OCI-LY3 (cell line): ENCODE results near the gene MYO5A.

Source experiments
- H2AFZ ChIP-seq: fragments of 200-600, 300-600 bp; shearing (Covaris generic); 2 replicates; pipeline ENCODE4 v1.6.0; 2014; ENCODE audit warnings: antibody characterized with exemption, low read depth, low read length
- H3K27ac ChIP-seq: fragments of 200-600, 300-600 bp; sonication (generic); 2 replicates; pipeline ENCODE4 v1.5.1; 2014; ENCODE audit warnings: mild to moderate bottlenecking, low read length, moderate library complexity, mixed read lengths
- H3K27me3 ChIP-seq: fragments of 200-600, 300-600 bp; sonication (generic); 2 replicates; pipeline ENCODE4 v1.6.1; 2014; ENCODE audit warnings: low read depth, low read length, mixed read lengths
- H3K36me3 ChIP-seq: fragments of 200-600, 300-600 bp; sonication (generic); replicated peaks from 2 replicates; pipeline ENCODE3; 2014; ENCODE audit warnings: low read depth, low read length, mixed read lengths
- H3K4me1 ChIP-seq: fragments of 300-600, 200-600 bp; sonication (generic); 2 replicates; pipeline ENCODE4 v1.6.1; 2014; ENCODE audit warnings: low read length, mixed read lengths
- H3K4me2 ChIP-seq: fragments of 200-600, 300-600 bp; sonication (generic); 2 replicates; pipeline ENCODE4 v1.6.1; 2014; ENCODE audit warnings: low read length, mixed read lengths
- H3K4me3 ChIP-seq: fragments of 300-600, 200-600 bp; sonication (generic); 2 replicates; pipeline ENCODE4 v1.5.1; 2014; ENCODE audit warnings: antibody characterized with exemption, mild to moderate bottlenecking, low read length, moderate library complexity
- H3K79me2 ChIP-seq: fragments of 300-600, 200-600 bp; shearing (Covaris generic); 2 replicates; pipeline ENCODE4 v1.6.1; 2014; ENCODE audit warnings: mild to moderate bottlenecking, low read length, mixed read lengths
- H3K9ac ChIP-seq: fragments of 300-600, 200-600 bp; shearing (Covaris generic); 2 replicates; pipeline ENCODE4 v1.6.0; 2014; ENCODE audit warnings: mild to moderate bottlenecking, low read length, moderate library complexity
- H3K9me3 ChIP-seq: fragments of 200-600, 300-600 bp; shearing (Covaris generic); 2 replicates; pipeline ENCODE4 v1.6.1; 2014; ENCODE audit warnings: low read length, mixed read lengths; ENCODE audit not compliant: insufficient read depth
- H4K20me1 ChIP-seq: fragments of 200-600, 300-600 bp; sonication (generic); 2 replicates; pipeline ENCODE4 v1.6.1; 2016; ENCODE audit warnings: low read length, mixed read lengths; ENCODE audit not compliant: insufficient read depth
- EZH2phosphoT487 ChIP-seq: fragments of 200-600 bp; shearing (Covaris generic); IDR thresholded peaks from 2 replicates; pipeline ENCODE4 v1.6.1; 2018; ENCODE audit warnings: antibody characterized with exemption, mixed run types, low read depth
- TF ChIP-seq, protein P1 (sequence below): fragments of 200-600, 300-600 bp; sonication (generic); IDR thresholded peaks from 2 replicates; pipeline ENCODE4 v1.5.1; 2014; ENCODE audit warnings: antibody characterized with exemption, low read length, low read depth

MYO5A gene

DNA sequence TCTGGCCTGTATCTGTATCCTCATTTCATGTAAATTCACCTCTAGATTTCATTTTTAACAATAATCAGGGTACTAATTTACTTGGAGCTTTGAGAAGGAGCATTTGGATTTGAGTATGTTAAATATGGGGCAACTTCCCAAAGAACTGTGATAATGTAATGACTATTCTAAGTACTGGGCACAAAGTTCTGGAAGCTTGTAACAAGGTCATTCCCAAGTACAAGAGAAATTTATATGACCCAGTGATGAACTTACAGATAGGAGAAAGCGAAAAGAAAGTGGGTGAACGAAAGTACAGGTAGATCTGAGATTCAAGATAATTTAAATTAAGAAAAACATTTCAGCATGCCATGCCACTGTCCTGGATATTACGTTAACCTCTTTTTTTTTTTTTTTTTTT is 93.8 kb downstream of the MYO5A start:
- no peaks in the 10 kb centered on the region for H3K27me3 ChIP-seq
- no peak overlapping the region for H3K4me2 ChIP-seq
- no peak overlapping the region for H3K27ac ChIP-seq
- H3K79me2 ChIP-seq: peaks cover 48% of the 10 kb centered on the region
- peaks cover 11% of the 10 kb centered on the region for H3K36me3 ChIP-seq
- H3K4me1 ChIP-seq: no peaks in the 10 kb centered on the region
- TF ChIP-seq, protein P1, sequence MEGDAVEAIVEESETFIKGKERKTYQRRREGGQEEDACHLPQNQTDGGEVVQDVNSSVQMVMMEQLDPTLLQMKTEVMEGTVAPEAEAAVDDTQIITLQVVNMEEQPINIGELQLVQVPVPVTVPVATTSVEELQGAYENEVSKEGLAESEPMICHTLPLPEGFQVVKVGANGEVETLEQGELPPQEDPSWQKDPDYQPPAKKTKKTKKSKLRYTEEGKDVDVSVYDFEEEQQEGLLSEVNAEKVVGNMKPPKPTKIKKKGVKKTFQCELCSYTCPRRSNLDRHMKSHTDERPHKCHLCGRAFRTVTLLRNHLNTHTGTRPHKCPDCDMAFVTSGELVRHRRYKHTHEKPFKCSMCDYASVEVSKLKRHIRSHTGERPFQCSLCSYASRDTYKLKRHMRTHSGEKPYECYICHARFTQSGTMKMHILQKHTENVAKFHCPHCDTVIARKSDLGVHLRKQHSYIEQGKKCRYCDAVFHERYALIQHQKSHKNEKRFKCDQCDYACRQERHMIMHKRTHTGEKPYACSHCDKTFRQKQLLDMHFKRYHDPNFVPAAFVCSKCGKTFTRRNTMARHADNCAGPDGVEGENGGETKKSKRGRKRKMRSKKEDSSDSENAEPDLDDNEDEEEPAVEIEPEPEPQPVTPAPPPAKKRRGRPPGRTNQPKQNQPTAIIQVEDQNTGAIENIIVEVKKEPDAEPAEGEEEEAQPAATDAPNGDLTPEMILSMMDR: no peak
- TF ChIP-seq EZH2phosphoT487: no peak
- no peak overlapping the region for H3K9ac ChIP-seq
- H4K20me1 ChIP-seq: peaks cover 10% of the 10 kb centered on the region
- no peak overlapping the region for H2AFZ ChIP-seq
- no peak overlapping the region for H3K4me3 ChIP-seq
- no peaks in the 10 kb centered on the region for H3K9me3 ChIP-seq

DNA sequence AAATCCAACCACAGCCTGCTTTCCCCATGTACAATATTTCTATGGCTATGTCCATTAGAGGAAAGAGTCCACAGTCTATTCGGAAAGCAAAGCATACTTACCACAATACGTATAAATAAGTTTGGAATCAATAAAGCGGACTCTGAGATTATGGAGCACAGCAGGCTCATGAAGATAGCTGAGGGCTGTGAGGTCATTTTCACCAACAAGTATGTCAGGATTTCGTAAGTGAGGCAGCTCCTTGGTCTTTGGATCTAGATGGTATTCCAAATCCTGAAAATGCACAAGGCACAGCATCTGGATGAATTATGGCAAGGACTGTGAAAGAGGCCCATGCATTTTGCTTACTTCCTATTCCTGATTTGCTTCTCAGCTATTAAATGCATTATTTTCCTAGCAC is 100.4 kb downstream of the MYO5A start:
- Histone ChIP-seq H2AFZ (no peak overlapping the region), H3K79me2 (no peaks in the 10 kb centered on the region), H3K36me3 (peaks cover 18% of the 10 kb centered on the region), H3K4me3 (no peak overlapping the region), H3K9ac (no peak overlapping the region), H3K9me3 (no peaks in the 10 kb centered on the region), H3K27me3 (no peaks in the 10 kb centered on the region), H3K4me2 (no peak overlapping the region), H3K27ac (no peak overlapping the region), H4K20me1 (no peaks in the 10 kb centered on the region), H3K4me1 (peaks cover 4% of the 10 kb centered on the region)
- no peak for TF ChIP-seq EZH2phosphoT487
- TF ChIP-seq, protein P1: no peak

DNA sequence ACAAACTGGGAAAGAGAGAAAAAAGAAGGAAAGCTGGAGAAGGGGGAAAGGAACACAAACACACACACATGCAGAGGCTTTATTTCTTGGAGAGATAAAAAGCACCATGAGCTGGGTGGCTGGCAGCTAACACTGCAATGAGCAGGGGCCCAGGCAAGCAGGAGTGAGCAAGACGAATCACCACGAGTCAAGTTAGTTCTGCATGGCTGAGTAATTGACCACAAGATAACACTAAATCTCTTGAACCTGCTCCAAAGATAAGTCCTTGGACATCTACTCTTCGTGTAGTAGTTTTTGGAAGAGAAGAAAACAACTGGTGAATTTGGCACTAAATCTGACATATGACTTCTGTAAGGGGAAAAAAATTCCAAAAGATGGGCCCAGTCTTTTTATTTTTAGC is 100.9 kb downstream of the MYO5A start:
- TF ChIP-seq EZH2phosphoT487: no peak
- TF ChIP-seq, protein P1: no peak
- H3K9ac ChIP-seq: no peak overlapping the region
- H3K79me2 ChIP-seq: no peaks in the 10 kb centered on the region
- peaks cover 4% of the 10 kb centered on the region for H3K4me1 ChIP-seq
- no peaks in the 10 kb centered on the region for H3K9me3 ChIP-seq
- no peak overlapping the region for H2AFZ ChIP-seq
- H3K27me3 ChIP-seq: no peaks in the 10 kb centered on the region
- H3K4me3 ChIP-seq: no peak overlapping the region
- H3K36me3 ChIP-seq: peaks cover 20% of the 10 kb centered on the region
- H4K20me1 ChIP-seq: no peaks in the 10 kb centered on the region
- no peak overlapping the region for H3K27ac ChIP-seq
- H3K4me2 ChIP-seq: no peak overlapping the region

DNA sequence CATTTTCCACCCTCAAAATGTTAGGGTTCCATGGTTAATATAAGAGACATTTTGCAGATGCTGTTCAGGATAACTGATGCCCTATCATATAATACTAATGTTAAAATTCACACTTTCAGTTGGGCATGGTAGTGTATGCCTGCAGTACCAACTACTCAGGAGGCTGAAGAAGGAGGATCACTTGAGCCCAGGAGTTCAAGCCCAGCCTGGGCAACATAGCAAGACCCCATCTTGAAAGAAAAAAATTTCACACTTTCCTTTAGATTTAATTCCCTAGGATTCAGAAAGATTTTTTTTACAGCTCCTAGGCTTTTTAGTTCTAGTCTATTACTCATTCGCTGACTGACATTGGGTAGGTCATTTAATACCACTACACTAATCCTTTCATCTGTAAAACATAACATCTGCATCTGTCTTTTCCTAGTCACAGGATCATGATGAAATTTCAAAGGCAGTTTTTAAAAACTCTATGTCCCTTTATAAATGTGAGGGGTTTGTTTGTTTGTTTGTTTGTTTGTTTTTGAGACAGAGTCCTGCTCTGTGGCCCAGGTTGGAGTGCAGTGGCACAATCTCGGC is 103.7 kb downstream of the MYO5A start:
- Histone ChIP-seq H3K9ac (no peak overlapping the region), H3K4me3 (no peak overlapping the region), H3K9me3 (no peaks in the 10 kb centered on the region), H3K36me3 (peaks cover 17% of the 10 kb centered on the region), H3K27ac (no peak overlapping the region), H3K4me1 (peaks cover 30% of the 10 kb centered on the region), H3K4me2 (no peak overlapping the region), H2AFZ (no peak overlapping the region), H4K20me1 (no peaks in the 10 kb centered on the region), H3K27me3 (no peaks in the 10 kb centered on the region), H3K79me2 (no peaks in the 10 kb centered on the region)
- no peak for TF ChIP-seq EZH2phosphoT487
- TF ChIP-seq, protein P1: no peak
